Thyroid gland (tissue), 4 donors: ENCODE measurements around the gene KRTAP9-4. TPM values are rescaled to one million over a fixed set of nuclear protein-coding genes. Genes with fewer than 3 reads are reported as not detected.

Experiments
- DNase-seq, 2 donors: peaks; one replicate each; pipeline ENCODE4 v3.0.0-alpha.2; 2019
- H3K27ac ChIP-seq, 3 donors: fragments of 200-600 bp; sonication (generic); 1 replicate in 2 of 3; 2 replicates in 1 of 3; pipeline ENCODE4 v1.5.1; 2016 to 2019; ENCODE audit warnings: mild to moderate bottlenecking in 1 of 3, moderate library complexity in 1 of 3
- H3K27me3 ChIP-seq: fragments of 200-600 bp; sonication (generic); one replicate; pipeline ENCODE4 v1.5.1; 2019
- H3K36me3 ChIP-seq, 2 donors: fragments of 200-600 bp; sonication (generic); one replicate each; pipeline ENCODE4 v1.5.1; 2016 to 2019
- H3K4me1 ChIP-seq, 2 donors: fragments of 200-600 bp; sonication (generic); one replicate each; pipeline ENCODE4 v1.5.1; 2017 to 2019
- H3K4me3 ChIP-seq, 3 donors: fragments of 200-600 bp; sonication (generic); replicated peaks in 1 of 3; 1 replicate in 2 of 3; 2 replicates in 1 of 3; pipeline ENCODE4 v1.5.1; 2016; ENCODE audit warnings: mild to moderate bottlenecking in 1 of 3
- H3K9me3 ChIP-seq: fragments of 200-600 bp; sonication (generic); one replicate; pipeline ENCODE4 v1.5.1; 2017
- POLR2A ChIP-seq, 2 donors: fragments of 450-650 bp; IDR thresholded peaks; one replicate each; pipeline ENCODE4 v1.6.1; 2017; ENCODE audit warnings: antibody characterized with exemption in 2 of 2, mild to moderate bottlenecking in 2 of 2, moderate library complexity in 1 of 2
- WGBS, 2 donors: methylation state at CpG; one replicate each; pipeline ENCODE4 v1.1.5; 2017; 5-methylcytosine and 5-hydroxymethylcytosine counted together
- intact Hi-C: fragments of 100-400 bp; cut with DNase I; formaldehyde crosslinking; loops from one replicate; pipeline ENCODE4 v1.15.1; 2023
- small RNA-seq: library from RNA; depleted of rRNA; stranded (forward); fragments of <200 nt; gene quantifications from one replicate; pipeline ENCODE3, GENCODE V24; 2016
- total RNA-seq, 4 donors: library from RNA; depleted of rRNA; stranded (reverse); fragments of >200 nt; gene quantifications; one replicate each; pipeline ENCODE4 v1.2.3, GENCODE V29; 2016
- TF ChIP-seq, protein P1 (sequence below), 6 experiments: fragments of 200-600 bp in 3 of 6; fragments of 450-650 bp in 3 of 6; sonication (generic) in 3 of 6; IDR thresholded peaks; one replicate each; pipeline ENCODE4 v1.5.1; 2016 to 2019; ENCODE audit warnings: antibody characterized with exemption in 6 of 6, mild to moderate bottlenecking in 2 of 6, inconsistent platforms in 1 of 6, moderate library complexity in 1 of 6

Gene KRTAP9-4
- total RNA-seq, 4 donors from 2014 or later = not detected

DNA sequence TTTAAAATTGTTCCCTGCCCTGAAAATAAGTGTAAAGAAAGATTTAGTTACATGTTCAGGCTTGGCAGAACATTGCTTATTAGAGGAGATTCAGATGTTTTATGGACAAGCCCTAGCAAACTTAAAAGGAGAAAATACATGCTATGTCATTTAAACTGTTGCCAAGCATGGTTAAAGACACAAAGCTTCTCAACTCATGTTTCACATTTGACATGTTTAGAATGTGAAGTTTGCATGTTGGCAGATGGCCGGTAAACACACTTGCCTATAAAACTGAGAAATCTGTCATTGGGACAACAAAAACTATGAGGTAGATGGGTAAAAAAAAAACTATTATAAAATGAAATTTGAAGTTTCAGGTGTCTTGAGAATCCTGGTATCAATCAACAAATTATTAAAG lies 47.4 kb downstream of the KRTAP9-4 start:
- WGBS, 2 donors = 87 to 90% methylated on average over 1 of the region's 1 CpG
- H3K27ac ChIP-seq = no peak overlapping the region
- no peak for DNase-seq
- no peaks in the 10 kb centered on the region for H3K4me1 ChIP-seq
- no peaks in the 10 kb centered on the region for H3K36me3 ChIP-seq
- no peaks in the 10 kb centered on the region for H3K27me3 ChIP-seq
- no peak overlapping the region for H3K4me3 ChIP-seq
- no peaks in the 10 kb centered on the region for H3K9me3 ChIP-seq
- intact Hi-C loops = no loop called here
- TF ChIP-seq POLR2A (IDR thresholded peaks at IDR 0.05) = no peak

DNA sequence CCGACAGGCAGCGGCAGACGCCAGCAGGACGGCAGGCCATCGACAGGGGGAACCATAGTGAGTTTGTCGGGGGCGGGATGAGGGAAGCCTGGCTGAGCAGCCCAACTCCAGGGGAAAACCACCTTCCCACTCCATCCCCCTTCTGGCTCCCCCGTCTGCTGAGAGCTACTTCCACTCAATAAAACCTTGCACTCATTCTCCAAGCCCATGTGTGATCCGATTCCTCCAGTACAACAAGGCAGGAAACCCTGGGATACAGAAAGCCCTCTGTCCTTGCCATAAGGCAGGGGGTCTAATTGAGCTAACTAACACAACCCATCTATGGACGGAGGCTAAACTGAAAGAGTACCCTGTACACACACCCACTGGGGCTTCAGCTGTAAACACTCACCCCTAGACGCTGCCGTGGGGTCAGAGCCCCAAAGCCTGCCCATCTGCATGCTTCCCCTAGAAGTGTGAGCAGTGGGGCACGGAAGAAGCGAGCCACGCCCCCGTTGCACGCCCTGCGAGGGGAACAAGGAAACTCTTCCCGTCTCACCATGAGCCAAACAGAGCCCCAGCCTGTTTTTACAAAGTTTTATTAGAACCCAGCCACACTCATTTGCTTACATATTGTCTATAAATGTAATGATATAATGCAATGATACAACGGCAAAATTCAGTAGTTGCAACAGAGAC lies 49.1 kb downstream of the KRTAP9-4 start:
- Histone ChIP-seq H3K27ac (no peak overlapping the region), H3K4me3 (no peak overlapping the region), H3K36me3 (no peaks in the 10 kb centered on the region), H3K9me3 (no peaks in the 10 kb centered on the region), H3K4me1 (no peaks in the 10 kb centered on the region), H3K27me3 (no peaks in the 10 kb centered on the region)
- TF ChIP-seq, protein P1, sequence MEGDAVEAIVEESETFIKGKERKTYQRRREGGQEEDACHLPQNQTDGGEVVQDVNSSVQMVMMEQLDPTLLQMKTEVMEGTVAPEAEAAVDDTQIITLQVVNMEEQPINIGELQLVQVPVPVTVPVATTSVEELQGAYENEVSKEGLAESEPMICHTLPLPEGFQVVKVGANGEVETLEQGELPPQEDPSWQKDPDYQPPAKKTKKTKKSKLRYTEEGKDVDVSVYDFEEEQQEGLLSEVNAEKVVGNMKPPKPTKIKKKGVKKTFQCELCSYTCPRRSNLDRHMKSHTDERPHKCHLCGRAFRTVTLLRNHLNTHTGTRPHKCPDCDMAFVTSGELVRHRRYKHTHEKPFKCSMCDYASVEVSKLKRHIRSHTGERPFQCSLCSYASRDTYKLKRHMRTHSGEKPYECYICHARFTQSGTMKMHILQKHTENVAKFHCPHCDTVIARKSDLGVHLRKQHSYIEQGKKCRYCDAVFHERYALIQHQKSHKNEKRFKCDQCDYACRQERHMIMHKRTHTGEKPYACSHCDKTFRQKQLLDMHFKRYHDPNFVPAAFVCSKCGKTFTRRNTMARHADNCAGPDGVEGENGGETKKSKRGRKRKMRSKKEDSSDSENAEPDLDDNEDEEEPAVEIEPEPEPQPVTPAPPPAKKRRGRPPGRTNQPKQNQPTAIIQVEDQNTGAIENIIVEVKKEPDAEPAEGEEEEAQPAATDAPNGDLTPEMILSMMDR (IDR thresholded peaks at IDR 0.05) = no peak
- TF ChIP-seq POLR2A (IDR thresholded peaks at IDR 0.05) = no peak
- 90% methylated on average over 20 of the region's 20 CpGs for WGBS, 2 donors
- DNase-seq = no peak
- intact Hi-C loops = no loop called here

Small RNA genes within 50 kb of the gene (small RNA-seq; reads per million reads assigned to genes)
- not detected for gene KRTAP9-10P

Other genes with a start within 250 kb of the KRTAP9-4 start
- not detected for gene KRTAP3-2, start 249.8 kb upstream of the KRTAP9-4 start, total RNA-seq
- not detected for gene KRTAP3-1, start 240.6 kb upstream of the KRTAP9-4 start, total RNA-seq
- not detected for gene KRTAP1-5, start 222.5 kb upstream of the KRTAP9-4 start, total RNA-seq
- gene KRTAP1-4, start 219.5 kb upstream of the KRTAP9-4 start, total RNA-seq = not detected
- gene KRTAP1-3, start 214.8 kb upstream of the KRTAP9-4 start, total RNA-seq = not detected
- gene KRTAP1-1, start 208.2 kb upstream of the KRTAP9-4 start, total RNA-seq = not detected
- gene KRTAP2-1, start 202.4 kb upstream of the KRTAP9-4 start, total RNA-seq = not detected
- gene KRTAP2-2, start 194.5 kb upstream of the KRTAP9-4 start, total RNA-seq = not detected
- not detected for gene KRTAP2-3, start 189.6 kb upstream of the KRTAP9-4 start, total RNA-seq
- gene KRTAP2-4, start 183.8 kb upstream of the KRTAP9-4 start, total RNA-seq = not detected
- not detected for gene KRTAP4-7, start 165.5 kb upstream of the KRTAP9-4 start, total RNA-seq
- gene KRTAP4-8, start 151.5 kb upstream of the KRTAP9-4 start, total RNA-seq = not detected
- gene KRTAP4-16, start 147.5 kb upstream of the KRTAP9-4 start, total RNA-seq = not detected
- not detected for gene KRTAP4-9, start 144.3 kb upstream of the KRTAP9-4 start, total RNA-seq
- not detected for gene KRTAP4-11, start 131.3 kb upstream of the KRTAP9-4 start, total RNA-seq
- gene KRTAP4-12, start 125.5 kb upstream of the KRTAP9-4 start, total RNA-seq = not detected
- gene KRTAP4-6, start 109.1 kb upstream of the KRTAP9-4 start, total RNA-seq = not detected
- gene KRTAP4-5, start 99.9 kb upstream of the KRTAP9-4 start, total RNA-seq = not detected
- not detected for gene KRTAP4-4, start 88.9 kb upstream of the KRTAP9-4 start, total RNA-seq
- not detected for gene KRTAP4-3, start 81.5 kb upstream of the KRTAP9-4 start, total RNA-seq
- gene KRTAP4-2, start 71.5 kb upstream of the KRTAP9-4 start, total RNA-seq = not detected
- gene KRTAP4-1, start 64.8 kb upstream of the KRTAP9-4 start, total RNA-seq = not detected
- gene KRTAP9-1, start 59.8 kb upstream of the KRTAP9-4 start, total RNA-seq = not detected
- not detected for gene KRTAP9-2, start 23.0 kb upstream of the KRTAP9-4 start, total RNA-seq
- not detected for gene KRTAP9-3, start 17.2 kb upstream of the KRTAP9-4 start, total RNA-seq
- not detected for gene KRTAP9-8, start 11.7 kb upstream of the KRTAP9-4 start, total RNA-seq
- gene KRTAP9-9, start 5.7 kb downstream of the KRTAP9-4 start, total RNA-seq = not detected
- not detected for gene KRTAP9-6, start 15.7 kb downstream of the KRTAP9-4 start, total RNA-seq
- gene KRTAP9-7, start 26.0 kb downstream of the KRTAP9-4 start, total RNA-seq = not detected
- not detected for gene KRTAP29-1, start 53.2 kb downstream of the KRTAP9-4 start, total RNA-seq
- gene KRTAP16-1, start 59.6 kb downstream of the KRTAP9-4 start, total RNA-seq = not detected
- gene KRTAP17-1, start 66.0 kb downstream of the KRTAP9-4 start, total RNA-seq = not detected
- not detected for gene KRT33A, start 101.1 kb downstream of the KRTAP9-4 start, total RNA-seq
- not detected for gene KRT33B, start 120.1 kb downstream of the KRTAP9-4 start, total RNA-seq
- not detected for gene KRT34, start 132.6 kb downstream of the KRTAP9-4 start, total RNA-seq
- not detected for gene KRT31, start 147.9 kb downstream of the KRTAP9-4 start, total RNA-seq
- not detected for gene KRT37, start 174.9 kb downstream of the KRTAP9-4 start, total RNA-seq
- not detected for gene KRT38, start 191.3 kb downstream of the KRTAP9-4 start, total RNA-seq
- not detected for gene KRT32, start 217.7 kb downstream of the KRTAP9-4 start, total RNA-seq
- not detected for gene KRT35, start 231.5 kb downstream of the KRTAP9-4 start, total RNA-seq
- not detected for gene KRT36, start 240.2 kb downstream of the KRTAP9-4 start, total RNA-seq